Measurements from ENCODE around the gene HCRTR2.
"Not testable (repeated sequence)": the region's sequence is repeated elsewhere in the genome, so short reads cannot be mapped to it uniquely, and the experiment has no call there.

The HCRTR2 gene

GRCh38 chr6:55174211-55175026 lies at the start of gene HCRTR2:
Gene HCRTR2, plus strand, starts transcription at chr6:55174515. Its CDS starts 73 bp downstream, at chr6:55174588.
- peak; percentile 8 for DNase-seq

DNA sequence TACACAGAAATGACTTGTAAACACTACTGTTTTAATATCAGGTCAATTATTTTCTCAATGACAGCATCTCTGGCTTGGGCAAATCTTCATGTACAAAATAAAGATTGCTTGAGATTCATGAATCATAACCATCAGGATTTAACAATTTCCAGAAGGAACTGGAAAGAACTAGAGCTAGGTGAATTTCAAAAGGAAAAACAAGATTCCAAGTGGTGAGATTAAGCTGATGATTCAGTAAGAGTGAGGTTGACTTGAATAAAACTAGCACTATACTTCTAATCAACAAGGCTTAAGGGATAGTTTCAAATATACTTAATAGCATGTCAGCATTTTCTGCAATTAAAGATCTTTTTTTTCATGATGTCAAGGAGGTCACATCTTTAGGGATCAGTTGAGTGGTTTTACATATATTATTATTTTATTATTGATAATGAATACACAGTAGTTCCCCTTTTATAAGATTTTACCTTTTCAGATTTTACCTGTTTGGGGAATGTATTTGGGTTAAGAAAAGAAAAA lies 43.5 kb upstream of the HCRTR2 start:
- no peak for DNase-seq

- no peak for DNase-seq
Observed at GRCh38 chr6:55131616-55132015, 42.7 kb upstream of the HCRTR2 start.

DNA sequence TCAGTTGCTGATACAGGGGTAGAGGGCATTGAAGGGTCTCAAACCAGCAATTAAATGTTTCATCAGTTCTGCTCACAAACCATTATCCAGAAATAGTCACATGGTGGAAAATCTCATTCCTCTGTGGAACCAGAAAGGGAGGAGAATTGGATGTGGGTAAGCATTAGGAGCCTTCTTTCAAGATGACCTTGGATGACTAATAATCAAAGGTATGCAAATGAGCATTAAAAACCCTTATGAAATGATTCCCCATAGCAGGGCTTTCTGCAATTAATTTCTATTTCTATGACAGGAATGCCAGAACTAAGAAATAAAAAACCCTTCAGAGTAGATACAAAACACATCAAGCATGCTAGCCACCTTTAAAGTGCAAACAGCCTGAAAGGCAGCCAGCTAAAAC lies 37.4 kb upstream of the HCRTR2 start:
- DNase-seq: peak; percentile 12

GRCh38 chr6:55137929-55138693 lies 36.2 kb upstream of the HCRTR2 start:
- no peak for DNase-seq

DNA sequence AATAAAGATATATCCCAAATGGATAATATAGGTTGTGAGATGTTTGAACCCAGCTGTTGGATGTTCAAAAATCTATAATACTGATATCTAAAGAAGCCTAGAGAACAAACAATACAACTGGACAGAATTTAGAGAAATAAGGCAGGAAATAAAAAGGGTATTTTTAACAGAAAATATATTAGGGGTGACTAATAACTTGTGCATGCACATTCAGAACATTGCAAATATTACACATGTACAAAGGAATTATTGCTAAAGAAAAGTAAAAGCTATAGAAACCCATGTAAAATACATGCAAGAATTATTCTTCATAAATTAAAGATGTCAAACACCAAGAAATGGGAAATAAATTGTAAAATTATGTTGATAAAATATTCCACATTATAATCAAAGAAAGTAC lies 32.7 kb upstream of the HCRTR2 start:
- peak; percentile 3 for DNase-seq

GRCh38 chr6:55142610-55143009 lies 31.7 kb upstream of the HCRTR2 start:
- no peak for DNase-seq

GRCh38 chr6:55153284-55153683 lies 21.0 kb upstream of the HCRTR2 start:
- DNase-seq: no peak

DNA sequence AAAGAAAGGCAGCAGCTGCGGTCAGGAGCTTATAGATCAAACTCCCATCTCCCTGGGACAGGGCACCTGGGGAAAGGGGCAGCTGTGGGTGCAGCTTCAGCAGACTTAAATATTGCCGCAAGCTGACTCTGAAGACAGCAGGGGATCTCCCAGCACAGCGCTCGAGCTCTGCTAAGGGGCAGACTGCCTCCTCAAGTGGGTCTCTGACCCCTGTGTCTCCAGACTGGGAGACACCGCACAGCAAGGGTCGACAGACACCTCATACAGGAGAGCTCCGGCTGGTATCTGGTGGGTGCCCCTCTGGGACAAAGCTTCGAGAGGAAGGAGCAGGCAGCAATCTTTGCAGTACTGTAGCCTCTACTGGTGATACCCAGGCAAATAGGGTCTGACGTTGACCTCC lies 15.5 kb upstream of the HCRTR2 start:
- not testable (repeated sequence) for DNase-seq

DNA sequence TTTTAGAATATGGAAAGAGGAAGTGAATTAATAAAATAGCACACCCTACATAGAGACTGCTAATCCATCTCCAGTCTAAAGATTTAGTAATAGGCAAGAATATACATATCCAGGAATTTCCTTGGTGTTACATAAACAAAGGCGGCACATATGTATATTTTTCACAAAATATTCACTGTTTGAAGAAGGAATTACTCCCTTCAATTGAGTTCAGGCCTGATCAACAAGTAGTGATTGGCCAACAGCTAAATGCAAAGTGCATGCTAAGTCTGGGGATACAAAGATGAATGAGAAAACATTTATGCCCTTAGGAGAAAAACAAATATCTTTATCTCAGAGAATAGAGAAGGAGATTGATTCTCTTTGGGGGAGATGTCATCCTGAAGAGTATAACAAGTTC lies 6.5 kb upstream of the HCRTR2 start:
- no peak for DNase-seq

GRCh38 chr6:55175078-55176049 lies 1.0 kb downstream of the HCRTR2 start:
- no peak for DNase-seq

- peak; percentile 2 for DNase-seq
Observed at GRCh38 chr6:55176958-55177357, 2.6 kb downstream of the HCRTR2 start.

DNA sequence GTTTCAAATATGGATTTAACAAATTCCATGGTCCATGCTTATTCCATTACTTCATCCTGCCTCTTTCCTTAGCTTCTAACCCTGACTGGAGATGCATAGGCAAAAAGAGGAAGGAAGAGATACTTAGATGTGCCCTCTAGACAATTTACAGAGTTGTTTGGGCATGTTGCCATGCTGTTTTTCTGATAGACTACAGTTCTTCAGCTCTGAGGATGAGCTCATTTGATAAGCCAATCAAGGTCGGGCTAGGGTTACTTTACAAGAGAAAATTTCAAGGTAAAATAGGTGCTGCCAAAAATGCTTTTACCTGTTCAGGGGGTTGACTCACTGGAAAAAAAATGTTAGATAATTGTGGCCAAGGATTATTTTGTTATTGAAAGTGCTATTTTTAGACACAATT lies 5.9 kb downstream of the HCRTR2 start:
- DNase-seq: no peak

- DNase-seq: no peak
Observed at GRCh38 chr6:55182016-55182650, 7.8 kb downstream of the HCRTR2 start.

DNA sequence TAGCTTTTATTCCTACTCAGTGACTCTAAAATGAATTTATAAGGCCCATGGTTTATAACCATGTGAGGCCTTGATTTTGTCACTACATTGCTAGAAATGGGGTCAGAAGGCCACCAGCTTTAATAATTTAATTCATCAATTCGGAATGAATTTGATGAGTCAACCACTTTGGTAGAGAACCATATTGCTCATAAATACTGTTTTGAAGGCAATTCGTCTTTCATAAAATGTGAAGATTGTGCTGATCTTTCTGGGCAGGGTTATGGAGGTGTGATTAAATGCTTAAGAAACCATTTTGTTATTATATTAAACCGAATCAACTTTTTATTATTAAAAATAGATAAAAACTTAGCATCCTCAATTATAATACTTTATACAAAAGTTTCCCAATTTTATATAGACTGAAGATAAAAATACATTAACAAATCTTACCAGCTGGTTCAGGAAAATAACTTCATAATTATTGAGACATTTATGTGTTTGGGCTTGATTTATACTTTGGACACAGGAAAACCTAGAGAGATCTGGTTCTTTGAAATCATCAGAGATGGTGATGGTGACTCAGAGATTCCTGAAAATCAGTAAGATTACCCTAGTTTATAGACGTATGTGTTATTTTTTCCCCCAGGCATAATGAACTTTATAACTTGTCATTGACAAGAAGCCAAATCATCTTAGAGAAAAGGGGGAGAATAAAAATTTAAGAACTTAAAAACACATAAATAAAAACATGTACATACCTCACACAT lies 10.6 kb downstream of the HCRTR2 start:
- no peak for DNase-seq

DNA sequence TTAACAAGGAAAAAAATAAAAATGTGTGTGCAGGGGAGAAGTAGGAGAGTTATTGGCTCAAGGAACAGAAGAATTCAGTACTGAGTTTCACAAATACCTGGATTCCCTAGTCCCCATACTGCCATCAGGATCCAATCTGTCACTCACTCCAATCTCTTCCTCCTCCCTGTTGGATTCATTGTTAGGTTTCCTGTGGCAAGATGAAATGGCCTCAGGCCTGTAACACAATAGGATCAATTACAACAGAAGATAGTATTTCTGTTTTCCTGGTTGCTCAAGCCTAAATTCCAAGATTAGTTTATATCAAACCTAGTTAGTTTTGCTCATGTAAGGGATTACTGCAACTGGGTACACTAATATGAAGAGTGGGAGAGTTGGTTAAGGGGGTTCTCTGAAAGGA lies 24.4 kb downstream of the HCRTR2 start:
- DNase-seq: no peak

DNA sequence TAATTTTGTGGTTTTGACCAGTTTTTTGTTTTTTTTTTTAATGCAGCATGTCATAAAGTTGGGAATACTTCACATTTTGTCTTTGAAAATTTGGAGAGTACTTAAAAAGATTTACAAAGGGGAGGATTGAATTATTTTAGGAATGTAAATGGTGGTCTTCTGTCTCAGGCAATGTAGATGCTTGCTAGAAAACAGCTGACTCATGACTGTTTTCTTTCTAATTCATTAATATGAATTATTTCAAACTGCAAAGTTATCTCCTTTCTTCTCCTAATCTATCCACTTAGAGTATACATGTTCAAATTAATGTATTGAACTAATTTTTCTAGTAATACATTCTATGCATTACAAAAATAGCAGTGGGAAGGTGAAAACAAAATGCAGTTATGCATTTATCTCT lies 24.9 kb downstream of the HCRTR2 start:
- DNase-seq: no peak

DNA sequence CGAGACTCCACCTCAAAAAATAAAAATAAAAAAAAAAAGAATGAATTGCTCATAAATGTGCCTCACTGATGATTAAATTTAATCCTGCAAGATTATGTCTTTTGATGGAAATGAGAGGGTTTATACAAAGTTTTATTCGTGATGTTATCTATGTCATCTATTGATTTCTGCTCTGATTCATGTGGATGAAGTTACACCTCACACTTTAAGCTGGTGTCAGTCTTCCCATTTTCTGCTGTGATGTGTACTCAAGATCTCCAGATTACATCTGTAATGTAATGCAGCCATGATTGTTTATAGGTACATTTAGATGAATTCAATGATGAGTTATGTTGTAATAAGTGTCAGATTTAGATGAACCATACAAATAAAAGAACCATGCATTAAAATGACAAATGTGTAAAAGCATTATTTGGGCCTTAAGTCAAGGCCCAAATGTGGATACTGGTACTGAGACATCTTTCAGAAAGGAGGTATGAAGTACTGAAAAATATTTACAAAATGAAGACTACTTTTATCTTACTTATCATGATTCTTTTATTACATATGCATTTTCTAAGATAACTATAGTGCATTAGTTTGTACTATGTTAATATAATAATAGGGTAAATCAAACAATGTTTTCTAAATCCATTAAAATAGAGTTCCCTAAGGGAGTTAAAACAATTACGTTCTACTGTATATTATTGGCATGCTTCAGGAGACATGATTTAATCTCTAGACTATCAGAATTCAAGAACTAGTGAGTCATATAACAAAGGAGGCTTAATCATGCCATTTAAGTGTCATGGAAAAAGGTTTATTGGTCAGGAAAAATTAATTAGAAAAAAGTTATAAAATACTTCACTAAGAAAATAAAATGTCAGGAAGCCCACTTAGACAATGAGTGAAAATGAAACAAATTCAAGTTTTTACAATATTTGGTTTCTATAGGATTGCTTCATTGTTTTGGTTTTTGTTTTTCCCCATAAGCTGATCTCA lies 34.5 kb downstream of the HCRTR2 start:
- no peak for DNase-seq

GRCh38 chr6:55210952-55211351 lies 36.6 kb downstream of the HCRTR2 start:
- no peak for DNase-seq

GRCh38 chr6:55212156-55212555 lies 37.8 kb downstream of the HCRTR2 start:
- peak; percentile 20 for DNase-seq
